DOHH2 (cell line): ENCODE results near the gene SLC1A2.

ENCODE experiments used
- CTCF ChIP-seq: fragments of 200-600 bp; sonication (generic); IDR thresholded peaks from one replicate; pipeline ENCODE4 v1.5.1; 2014; ENCODE audit warnings: antibody characterized with exemption, mild to moderate bottlenecking, low read depth, low read length; ENCODE audit not compliant: poor library complexity, severe bottlenecking
- EZH2phosphoT487 ChIP-seq: fragments of 200-600 bp; sonication (generic); IDR thresholded peaks from 2 replicates; pipeline ENCODE4 v1.6.1; 2017; ENCODE audit warnings: borderline replicate concordance, mild to moderate bottlenecking, antibody characterized with exemption, low read length, moderate library complexity, mixed read lengths

GRCh38 chr11:35346472-35347156 is 72.7 kb downstream of the SLC1A2 start:
- TF ChIP-seq CTCF (no peak), EZH2phosphoT487 (no peak)
